Measurements from ENCODE around the gene SERPINB3.

SERPINB3 gene

DNA sequence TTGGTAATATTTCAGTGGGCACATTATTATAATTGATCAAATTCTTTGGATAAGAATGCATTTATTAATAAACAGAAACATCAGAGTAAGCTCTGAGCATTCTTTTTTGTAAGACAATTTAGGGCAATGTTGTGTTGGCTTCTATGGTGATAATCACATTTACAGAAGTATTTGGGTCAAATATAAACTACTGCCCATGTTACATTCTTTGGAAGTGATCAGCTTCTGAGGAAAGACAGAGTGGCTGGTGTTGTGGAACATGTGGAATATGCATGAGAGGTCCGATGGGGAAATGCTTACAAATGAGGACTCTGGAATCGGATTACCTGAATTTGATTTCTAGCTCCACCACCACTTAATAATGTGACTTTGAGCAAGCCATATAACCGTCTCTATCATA is 55.2 kb downstream of the SERPINB3 start:
- Histone ChIP-seq H3K4me2 (no peak overlapping the region), H3K27me3 (ENCODE audit: insufficient read depth, low read depth) (no peaks in the 10 kb centered on the region), H4K20me1 (ENCODE audit: insufficient read depth) (no peaks in the 10 kb centered on the region), H2AFZ (ENCODE audit: low read depth) (no peak overlapping the region), H3K9ac (no peak overlapping the region), H3K4me3 (IDR thresholded peaks at IDR 0.05; ENCODE audit: insufficient read depth, low read depth, low read length) (no peak overlapping the region), H3K36me3 (ENCODE audit: insufficient read depth) (no peaks in the 10 kb centered on the region), H3K27ac (no peak overlapping the region), H3K79me2 (ENCODE audit: insufficient read depth, low read depth) (no peaks in the 10 kb centered on the region), H3K4me1 (ENCODE audit: low read depth, poor library complexity, severe bottlenecking) (peaks cover 10% of the 10 kb centered on the region)
- TF ChIP-seq, protein P1, sequence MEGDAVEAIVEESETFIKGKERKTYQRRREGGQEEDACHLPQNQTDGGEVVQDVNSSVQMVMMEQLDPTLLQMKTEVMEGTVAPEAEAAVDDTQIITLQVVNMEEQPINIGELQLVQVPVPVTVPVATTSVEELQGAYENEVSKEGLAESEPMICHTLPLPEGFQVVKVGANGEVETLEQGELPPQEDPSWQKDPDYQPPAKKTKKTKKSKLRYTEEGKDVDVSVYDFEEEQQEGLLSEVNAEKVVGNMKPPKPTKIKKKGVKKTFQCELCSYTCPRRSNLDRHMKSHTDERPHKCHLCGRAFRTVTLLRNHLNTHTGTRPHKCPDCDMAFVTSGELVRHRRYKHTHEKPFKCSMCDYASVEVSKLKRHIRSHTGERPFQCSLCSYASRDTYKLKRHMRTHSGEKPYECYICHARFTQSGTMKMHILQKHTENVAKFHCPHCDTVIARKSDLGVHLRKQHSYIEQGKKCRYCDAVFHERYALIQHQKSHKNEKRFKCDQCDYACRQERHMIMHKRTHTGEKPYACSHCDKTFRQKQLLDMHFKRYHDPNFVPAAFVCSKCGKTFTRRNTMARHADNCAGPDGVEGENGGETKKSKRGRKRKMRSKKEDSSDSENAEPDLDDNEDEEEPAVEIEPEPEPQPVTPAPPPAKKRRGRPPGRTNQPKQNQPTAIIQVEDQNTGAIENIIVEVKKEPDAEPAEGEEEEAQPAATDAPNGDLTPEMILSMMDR (conservative IDR thresholded peaks at IDR 0.05; ENCODE audit: low read depth, low read length): no peak

Measured in KMS-11 (cell line).